ENCODE results near the gene VIM.

VIM gene

DNA sequence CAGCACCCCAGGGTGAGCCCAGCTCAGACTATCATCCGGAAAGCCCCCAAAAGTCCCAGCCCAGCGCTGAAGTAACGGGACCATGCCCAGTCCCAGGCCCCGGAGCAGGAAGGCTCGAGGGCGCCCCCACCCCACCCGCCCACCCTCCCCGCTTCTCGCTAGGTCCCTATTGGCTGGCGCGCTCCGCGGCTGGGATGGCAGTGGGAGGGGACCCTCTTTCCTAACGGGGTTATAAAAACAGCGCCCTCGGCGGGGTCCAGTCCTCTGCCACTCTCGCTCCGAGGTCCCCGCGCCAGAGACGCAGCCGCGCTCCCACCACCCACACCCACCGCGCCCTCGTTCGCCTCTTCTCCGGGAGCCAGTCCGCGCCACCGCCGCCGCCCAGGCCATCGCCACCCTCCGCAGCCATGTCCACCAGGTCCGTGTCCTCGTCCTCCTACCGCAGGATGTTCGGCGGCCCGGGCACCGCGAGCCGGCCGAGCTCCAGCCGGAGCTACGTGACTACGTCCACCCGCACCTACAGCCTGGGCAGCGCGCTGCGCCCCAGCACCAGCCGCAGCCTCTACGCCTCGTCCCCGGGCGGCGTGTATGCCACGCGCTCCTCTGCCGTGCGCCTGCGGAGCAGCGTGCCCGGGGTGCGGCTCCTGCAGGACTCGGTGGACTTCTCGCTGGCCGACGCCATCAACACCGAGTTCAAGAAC, 1.1 kb downstream of the VIM start (continued):
- TF ChIP-seq, protein P1, sequence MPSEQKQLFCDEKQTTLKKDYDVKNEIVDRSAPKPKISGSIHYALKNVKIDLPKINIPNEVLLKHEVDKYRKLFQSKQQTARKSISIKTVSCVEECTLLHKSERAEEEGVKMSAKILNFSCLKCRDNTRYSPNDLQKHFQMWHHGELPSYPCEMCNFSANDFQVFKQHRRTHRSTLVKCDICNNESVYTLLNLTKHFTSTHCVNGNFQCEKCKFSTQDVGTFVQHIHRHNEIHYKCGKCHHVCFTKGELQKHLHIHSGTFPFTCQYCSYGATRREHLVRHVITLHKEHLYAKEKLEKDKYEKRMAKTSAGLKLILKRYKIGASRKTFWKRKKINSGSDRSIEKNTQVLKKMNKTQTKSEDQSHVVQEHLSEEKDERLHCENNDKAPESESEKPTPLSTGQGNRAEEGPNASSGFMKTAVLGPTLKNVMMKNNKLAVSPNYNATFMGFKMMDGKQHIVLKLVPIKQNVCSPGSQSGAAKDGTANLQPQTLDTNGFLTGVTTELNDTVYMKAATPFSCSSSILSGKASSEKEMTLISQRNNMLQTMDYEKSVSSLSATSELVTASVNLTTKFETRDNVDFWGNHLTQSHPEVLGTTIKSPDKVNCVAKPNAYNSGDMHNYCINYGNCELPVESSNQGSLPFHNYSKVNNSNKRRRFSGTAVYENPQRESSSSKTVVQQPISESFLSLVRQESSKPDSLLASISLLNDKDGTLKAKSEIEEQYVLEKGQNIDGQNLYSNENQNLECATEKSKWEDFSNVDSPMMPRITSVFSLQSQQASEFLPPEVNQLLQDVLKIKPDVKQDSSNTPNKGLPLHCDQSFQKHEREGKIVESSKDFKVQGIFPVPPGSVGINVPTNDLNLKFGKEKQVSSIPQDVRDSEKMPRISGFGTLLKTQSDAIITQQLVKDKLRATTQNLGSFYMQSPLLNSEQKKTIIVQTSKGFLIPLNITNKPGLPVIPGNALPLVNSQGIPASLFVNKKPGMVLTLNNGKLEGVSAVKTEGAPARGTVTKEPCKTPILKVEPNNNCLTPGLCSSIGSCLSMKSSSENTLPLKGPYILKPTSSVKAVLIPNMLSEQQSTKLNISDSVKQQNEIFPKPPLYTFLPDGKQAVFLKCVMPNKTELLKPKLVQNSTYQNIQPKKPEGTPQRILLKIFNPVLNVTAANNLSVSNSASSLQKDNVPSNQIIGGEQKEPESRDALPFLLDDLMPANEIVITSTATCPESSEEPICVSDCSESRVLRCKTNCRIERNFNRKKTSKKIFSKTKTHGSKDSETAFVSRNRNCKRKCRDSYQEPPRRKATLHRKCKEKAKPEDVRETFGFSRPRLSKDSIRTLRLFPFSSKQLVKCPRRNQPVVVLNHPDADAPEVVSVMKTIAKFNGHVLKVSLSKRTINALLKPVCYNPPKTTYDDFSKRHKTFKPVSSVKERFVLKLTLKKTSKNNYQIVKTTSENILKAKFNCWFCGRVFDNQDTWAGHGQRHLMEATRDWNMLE (tag by site-specific recombination; conservative IDR thresholded peaks at IDR 0.05; ENCODE audit: low read depth): no peak
- TF ChIP-seq ZNF311 (tag by site-specific recombination; IDR thresholded peaks at IDR 0.05; ENCODE audit: borderline replicate concordance) (no peak), ZNF138 (tag by site-specific recombination; IDR thresholded peaks at IDR 0.05; ENCODE audit: borderline replicate concordance) (no peak), SP3 (tag by site-specific recombination; IDR thresholded peaks at IDR 0.05) (no peak; the same call in 1 of the 2 replicates), SETDB1 (IDR thresholded peaks at IDR 0.05; ENCODE audit: insufficient read length, low read length) (no peak), ZNF473 (tag by site-specific recombination; IDR thresholded peaks at IDR 0.05) (no peak), ZNF621 (tag by site-specific recombination; IDR thresholded peaks at IDR 0.05) (no peak), ZNF785 (tag by site-specific recombination; IDR thresholded peaks at IDR 0.05) (peak; percentile 55; the same call in 1 of the 2 replicates), ZNF623 (tag by site-specific recombination; IDR thresholded peaks at IDR 0.05) (no peak), ZNF324 (tag by site-specific recombination; IDR thresholded peaks at IDR 0.05) (no peak), ZNF202 (tag by site-specific recombination; IDR thresholded peaks at IDR 0.05; ENCODE audit: borderline replicate concordance) (no peak), PRDM1 (tag by site-specific recombination; IDR thresholded peaks at IDR 0.05) (no peak), ZNF747 (tag by site-specific recombination; IDR thresholded peaks at IDR 0.05) (0 out of 2 replicates have a peak, but pooled peaks have one; percentile 36), ZFP69B (tag by site-specific recombination; IDR thresholded peaks at IDR 0.05) (peak; percentile 26), ZNF266 (tag by site-specific recombination; IDR thresholded peaks at IDR 0.05; ENCODE audit: low read depth) (no peak; the same call in 1 of the 2 replicates), ZNF600 (tag by site-specific recombination; IDR thresholded peaks at IDR 0.05) (peak; percentile 12; the same call in 1 of the 2 replicates), MEIS1 (CRISPR knock-in tag; IDR thresholded peaks at IDR 0.05; ENCODE audit: borderline replicate concordance) (no peak), ZNF768 (tag by site-specific recombination; IDR thresholded peaks at IDR 0.05) (no peak; the same call in 1 of the 2 replicates), ZNF155 (tag by site-specific recombination; IDR thresholded peaks at IDR 0.05) (no peak), ZFP37 (tag by site-specific recombination; IDR thresholded peaks at IDR 0.05) (peak; percentile 90), ZNF211 (tag by site-specific recombination; IDR thresholded peaks at IDR 0.05; ENCODE audit: low read depth) (no peak), ZNF132 (tag by site-specific recombination; IDR thresholded peaks at IDR 0.05; ENCODE audit: borderline replicate concordance) (no peak)
- TF ChIP-seq, protein P2, sequence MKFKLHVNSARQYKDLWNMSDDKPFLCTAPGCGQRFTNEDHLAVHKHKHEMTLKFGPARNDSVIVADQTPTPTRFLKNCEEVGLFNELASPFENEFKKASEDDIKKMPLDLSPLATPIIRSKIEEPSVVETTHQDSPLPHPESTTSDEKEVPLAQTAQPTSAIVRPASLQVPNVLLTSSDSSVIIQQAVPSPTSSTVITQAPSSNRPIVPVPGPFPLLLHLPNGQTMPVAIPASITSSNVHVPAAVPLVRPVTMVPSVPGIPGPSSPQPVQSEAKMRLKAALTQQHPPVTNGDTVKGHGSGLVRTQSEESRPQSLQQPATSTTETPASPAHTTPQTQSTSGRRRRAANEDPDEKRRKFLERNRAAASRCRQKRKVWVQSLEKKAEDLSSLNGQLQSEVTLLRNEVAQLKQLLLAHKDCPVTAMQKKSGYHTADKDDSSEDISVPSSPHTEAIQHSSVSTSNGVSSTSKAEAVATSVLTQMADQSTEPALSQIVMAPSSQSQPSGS (tag by site-specific recombination; IDR thresholded peaks at IDR 0.05; ENCODE audit: low read depth): no peak
- TF ChIP-seq, protein P3, sequence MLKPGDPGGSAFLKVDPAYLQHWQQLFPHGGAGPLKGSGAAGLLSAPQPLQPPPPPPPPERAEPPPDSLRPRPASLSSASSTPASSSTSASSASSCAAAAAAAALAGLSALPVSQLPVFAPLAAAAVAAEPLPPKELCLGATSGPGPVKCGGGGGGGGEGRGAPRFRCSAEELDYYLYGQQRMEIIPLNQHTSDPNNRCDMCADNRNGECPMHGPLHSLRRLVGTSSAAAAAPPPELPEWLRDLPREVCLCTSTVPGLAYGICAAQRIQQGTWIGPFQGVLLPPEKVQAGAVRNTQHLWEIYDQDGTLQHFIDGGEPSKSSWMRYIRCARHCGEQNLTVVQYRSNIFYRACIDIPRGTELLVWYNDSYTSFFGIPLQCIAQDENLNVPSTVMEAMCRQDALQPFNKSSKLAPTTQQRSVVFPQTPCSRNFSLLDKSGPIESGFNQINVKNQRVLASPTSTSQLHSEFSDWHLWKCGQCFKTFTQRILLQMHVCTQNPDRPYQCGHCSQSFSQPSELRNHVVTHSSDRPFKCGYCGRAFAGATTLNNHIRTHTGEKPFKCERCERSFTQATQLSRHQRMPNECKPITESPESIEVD (tag by site-specific recombination; IDR thresholded peaks at IDR 0.05): no peak
- TF ChIP-seq, protein P4, sequence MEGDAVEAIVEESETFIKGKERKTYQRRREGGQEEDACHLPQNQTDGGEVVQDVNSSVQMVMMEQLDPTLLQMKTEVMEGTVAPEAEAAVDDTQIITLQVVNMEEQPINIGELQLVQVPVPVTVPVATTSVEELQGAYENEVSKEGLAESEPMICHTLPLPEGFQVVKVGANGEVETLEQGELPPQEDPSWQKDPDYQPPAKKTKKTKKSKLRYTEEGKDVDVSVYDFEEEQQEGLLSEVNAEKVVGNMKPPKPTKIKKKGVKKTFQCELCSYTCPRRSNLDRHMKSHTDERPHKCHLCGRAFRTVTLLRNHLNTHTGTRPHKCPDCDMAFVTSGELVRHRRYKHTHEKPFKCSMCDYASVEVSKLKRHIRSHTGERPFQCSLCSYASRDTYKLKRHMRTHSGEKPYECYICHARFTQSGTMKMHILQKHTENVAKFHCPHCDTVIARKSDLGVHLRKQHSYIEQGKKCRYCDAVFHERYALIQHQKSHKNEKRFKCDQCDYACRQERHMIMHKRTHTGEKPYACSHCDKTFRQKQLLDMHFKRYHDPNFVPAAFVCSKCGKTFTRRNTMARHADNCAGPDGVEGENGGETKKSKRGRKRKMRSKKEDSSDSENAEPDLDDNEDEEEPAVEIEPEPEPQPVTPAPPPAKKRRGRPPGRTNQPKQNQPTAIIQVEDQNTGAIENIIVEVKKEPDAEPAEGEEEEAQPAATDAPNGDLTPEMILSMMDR (tag by site-specific recombination; IDR thresholded peaks at IDR 0.05): peak; percentile 50
- TF ChIP-seq, protein P5, sequence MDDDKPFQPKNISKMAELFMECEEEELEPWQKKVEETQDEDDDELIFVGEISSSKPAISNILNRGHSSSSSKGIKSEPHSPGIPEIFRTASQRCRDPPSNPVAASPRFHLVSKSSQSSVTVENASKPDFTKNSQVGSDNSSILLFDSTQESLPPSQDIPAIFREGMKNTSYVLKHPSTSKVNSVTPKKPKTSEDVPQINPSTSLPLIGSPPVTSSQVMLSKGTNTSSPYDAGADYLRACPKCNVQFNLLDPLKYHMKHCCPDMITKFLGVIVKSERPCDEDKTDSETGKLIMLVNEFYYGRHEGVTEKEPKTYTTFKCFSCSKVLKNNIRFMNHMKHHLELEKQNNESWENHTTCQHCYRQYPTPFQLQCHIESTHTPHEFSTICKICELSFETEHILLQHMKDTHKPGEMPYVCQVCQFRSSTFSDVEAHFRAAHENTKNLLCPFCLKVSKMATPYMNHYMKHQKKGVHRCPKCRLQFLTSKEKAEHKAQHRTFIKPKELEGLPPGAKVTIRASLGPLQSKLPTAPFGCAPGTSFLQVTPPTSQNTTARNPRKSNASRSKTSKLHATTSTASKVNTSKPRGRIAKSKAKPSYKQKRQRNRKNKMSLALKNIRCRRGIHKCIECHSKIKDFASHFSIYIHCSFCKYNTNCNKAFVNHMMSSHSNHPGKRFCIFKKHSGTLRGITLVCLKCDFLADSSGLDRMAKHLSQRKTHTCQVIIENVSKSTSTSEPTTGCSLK (tag by site-specific recombination; IDR thresholded peaks at IDR 0.05): 0 out of 2 replicates have a peak, but pooled peaks have one; percentile 38
- TF ChIP-seq, protein P6, sequence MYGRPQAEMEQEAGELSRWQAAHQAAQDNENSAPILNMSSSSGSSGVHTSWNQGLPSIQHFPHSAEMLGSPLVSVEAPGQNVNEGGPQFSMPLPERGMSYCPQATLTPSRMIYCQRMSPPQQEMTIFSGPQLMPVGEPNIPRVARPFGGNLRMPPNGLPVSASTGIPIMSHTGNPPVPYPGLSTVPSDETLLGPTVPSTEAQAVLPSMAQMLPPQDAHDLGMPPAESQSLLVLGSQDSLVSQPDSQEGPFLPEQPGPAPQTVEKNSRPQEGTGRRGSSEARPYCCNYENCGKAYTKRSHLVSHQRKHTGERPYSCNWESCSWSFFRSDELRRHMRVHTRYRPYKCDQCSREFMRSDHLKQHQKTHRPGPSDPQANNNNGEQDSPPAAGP (tag by site-specific recombination; IDR thresholded peaks at IDR 0.05): no peak; the same call in 1 of the 2 replicates

All from HEK293 (cell line).